ENCODE measurements around the gene CCT2.

CCT2 gene

DNA sequence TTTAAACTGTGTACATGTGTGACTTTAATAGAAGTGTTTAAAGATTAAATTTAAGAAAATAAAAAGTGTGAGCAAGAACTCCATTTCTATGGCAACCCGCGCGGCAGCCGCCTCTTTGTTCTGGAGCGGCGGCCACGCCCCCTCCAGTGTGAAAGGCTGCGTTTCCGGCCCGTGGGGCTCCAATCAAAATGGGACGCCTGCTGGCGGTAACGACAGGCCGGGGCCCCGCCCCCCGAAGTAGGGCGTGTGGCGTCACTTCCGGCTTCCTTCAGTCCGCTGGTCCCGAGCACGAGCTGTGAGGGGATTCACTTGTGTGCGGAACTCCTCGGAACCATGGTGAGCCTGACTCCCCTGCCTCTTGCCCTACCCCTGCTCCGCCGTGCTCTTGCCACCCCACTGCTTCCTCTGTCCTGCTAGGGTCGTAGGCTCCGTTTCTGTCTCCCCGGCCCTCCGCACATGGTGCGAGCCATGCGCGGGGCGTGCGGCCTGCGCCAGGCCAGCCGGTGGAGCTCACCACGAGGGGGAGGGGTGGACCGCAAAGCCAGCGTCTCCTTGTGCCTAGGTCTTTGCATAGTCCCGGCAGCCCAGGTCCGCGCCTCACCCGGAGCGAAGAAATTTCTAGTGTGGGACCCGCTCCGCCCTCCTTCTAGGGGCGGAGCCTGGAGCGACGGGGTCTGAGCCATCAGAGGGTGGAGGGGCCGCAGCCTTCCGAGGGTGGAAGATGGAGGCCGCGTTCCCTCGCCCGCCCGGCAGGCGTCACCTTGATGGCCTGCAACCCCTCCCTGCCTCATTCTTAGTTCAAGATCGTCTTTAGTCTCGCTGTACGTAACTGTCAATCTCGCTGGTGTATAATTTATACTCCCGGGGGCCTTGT lies at the start of gene CCT2:
CCT2 (plus strand) TSS at position 271 of the 874 bp plus-strand sequence; CDS start at position 334, 63 bp downstream.
- DNase-seq (ENCODE audit: extremely low read depth in 1 of 2, low read depth in 1 of 2) = peak; percentile 90 to 96

DNA sequence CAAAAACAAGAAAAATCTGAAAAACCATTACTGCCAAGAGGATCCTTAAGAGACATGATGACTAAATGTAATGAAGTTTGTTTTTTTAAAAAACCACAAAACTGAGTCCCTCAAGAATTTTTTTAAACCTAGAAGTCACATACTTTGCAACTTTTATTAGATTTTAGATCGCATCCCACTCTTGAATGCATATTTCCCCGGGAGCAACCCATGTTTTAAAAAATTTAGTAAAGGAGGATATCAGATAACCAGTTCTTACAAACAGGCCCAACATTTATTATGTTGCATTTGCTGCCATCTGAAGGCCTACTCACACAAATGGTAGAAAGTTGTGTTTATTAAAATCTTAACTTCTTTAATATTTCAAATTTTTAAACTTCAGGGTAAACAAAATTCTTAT lies 44.3 kb upstream of the CCT2 start:
- no peak for DNase-seq (ENCODE audit: extremely low read depth in 1 of 2, low read depth in 1 of 2)

- no peak for DNase-seq (ENCODE audit: extremely low read depth in 1 of 2, low read depth in 1 of 2)
Measured at GRCh38 chr12:69544087-69544486, 41.2 kb upstream of the CCT2 start.

DNA sequence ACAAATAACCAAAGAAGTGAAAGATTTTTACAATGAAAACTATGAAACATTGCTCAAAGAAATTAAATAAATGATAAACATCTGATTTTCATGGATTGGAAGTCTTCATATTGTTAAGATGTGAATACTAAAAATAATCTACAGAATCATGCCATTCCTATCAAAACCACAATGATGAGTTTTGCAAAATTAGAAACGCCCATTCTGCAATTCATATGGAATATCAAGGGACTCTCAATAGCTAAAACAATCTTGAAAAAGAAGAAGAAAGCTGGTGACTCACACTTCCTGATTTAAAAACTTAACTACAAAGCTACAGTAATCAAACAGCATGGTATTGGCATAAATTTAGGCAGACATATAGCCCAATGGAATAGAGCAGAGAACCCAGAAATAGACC lies 40.2 kb upstream of the CCT2 start:
- DNase-seq (ENCODE audit: extremely low read depth in 1 of 2, low read depth in 1 of 2) = no peak

DNA sequence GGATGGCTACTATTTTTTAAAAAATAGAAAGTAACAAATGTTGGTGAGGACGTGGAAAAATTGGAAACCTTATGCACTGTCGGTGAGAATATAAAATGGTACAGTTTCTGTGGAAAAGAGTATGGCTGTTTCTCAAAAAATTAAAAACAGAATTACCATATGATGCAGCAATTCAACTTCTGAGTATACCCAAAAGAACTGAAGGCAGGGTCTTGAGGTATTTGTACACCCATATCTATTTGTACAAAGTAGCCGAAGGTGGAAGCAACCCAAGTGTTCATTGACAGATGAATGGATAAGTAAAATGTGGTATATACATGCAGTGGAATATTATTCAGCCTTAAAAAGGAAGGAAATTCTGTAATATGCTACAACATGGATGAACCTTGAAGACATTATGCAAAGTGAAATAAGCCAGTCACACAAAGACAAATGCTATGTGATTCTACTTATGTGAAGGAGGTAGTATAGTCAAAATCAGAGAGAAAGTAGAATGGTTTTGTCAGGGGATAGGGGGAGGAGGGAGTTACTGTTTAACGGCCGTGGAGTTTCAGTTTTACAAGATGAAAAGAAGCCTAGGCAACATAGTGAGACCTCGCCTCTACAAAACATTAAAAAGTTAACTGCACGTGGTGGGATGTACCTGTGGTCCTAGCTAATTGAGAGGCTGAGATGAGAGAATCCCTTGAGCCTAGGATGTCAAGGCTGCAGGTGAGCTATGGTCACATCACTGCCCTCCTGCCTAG lies 38.4 kb upstream of the CCT2 start:
- DNase-seq (ENCODE audit: extremely low read depth in 1 of 2, low read depth in 1 of 2) = no peak

DNA sequence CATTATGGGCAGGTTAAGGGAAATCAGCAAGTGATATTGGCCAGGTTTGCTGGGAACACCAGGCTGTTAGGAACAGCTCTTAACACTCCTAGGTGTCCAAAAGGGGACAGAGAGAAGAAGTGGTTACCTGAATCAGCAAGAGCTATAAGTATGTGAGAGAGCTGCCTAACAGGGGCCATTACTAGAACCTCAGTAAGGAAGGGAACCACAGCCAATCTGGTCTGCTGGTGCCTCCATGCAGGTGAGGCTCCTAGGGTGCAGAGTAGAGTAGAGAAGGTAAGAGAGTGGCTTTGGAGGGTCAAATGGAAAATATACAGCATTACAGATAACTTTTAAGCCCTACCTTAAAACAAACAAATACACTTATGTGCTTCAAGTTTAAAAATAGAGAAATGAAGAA lies 36.6 kb upstream of the CCT2 start:
- DNase-seq (ENCODE audit: extremely low read depth in 1 of 2, low read depth in 1 of 2) = no peak

DNA sequence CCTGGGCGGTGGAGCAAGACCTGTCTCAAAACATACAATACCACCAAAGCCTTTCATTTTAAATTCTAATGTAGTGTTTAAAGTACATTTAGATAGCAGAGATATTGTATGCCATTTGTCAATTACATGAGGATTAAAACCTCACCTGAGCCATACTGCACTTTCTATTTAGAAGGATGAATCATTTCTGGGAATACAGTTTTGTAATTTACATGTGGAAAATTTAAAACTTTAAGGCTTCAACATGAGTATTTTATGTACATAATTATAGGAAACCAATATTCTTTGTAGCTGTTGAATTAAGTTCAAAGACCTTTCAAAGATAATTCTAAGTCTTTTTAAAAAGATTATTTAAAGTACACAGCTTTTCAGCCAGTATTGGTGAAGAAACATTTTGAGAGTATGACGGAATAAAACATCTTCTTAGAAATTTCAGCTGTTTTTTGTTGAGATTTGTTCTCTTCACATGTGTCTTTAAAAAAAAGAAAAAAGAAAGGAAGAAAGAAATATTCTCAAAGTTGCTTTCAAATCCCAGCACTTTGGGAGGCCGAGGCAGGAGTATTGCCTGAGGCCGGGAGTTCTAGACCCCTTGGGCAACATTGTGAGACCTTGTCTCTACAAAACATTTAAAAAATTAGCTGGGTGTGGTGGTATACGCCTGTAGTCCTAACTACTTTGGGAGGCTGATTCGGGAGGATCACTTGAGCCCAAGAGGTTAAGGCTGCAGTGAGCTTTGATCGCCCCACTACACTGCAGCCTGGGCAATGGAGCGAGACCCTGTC lies 34.5 kb upstream of the CCT2 start:
- DNase-seq (ENCODE audit: extremely low read depth in 1 of 2, low read depth in 1 of 2) = no peak

DNA sequence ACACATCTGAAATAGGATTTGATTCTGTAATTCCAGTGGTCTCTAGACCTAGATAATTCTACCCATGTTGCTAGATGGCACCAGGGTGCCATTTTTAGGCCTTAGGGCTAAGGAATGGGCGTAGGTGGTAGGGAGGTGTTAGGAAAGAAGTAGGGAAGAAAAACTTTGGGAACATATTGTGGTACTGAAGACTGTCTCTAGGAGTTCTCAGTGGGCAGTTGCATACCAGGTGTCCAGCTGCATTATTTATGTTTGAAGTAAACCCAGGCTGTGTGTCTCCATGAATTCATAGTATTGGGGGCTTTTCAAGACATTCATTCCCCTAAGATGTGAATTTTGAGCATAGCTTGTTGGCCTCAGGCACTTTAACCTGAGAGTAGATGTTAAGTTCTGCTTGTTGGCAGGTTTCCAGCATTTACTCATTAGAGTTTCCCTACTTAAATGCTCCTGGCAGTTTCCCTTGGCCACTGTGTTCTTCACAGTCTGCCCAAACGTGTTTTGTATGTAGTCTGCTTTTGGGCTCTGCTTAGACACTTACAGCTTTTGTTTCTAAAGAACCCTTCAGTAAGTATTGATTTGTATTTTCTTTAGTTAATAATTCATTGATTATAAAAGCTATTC lies 31.5 kb upstream of the CCT2 start:
- DNase-seq (ENCODE audit: extremely low read depth in 1 of 2, low read depth in 1 of 2) = no peak

DNA sequence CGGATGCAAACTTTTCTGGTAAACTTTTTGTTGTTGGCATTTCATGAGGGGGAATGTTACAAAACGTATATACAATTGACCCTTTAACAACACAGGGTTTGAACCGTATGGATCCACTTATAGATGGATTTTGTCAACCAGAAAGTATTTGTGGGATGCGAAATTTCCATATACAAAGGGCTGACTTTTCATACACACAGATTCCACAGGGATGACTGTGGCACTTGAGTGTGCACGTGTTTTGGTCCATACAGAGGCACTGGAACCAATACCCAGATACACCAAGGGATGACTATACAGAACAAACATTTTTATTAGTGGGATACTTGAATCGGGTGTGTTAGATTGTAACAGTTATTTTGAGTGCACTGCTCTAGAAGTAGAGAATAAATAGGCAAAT lies 29.8 kb upstream of the CCT2 start:
- DNase-seq (ENCODE audit: extremely low read depth in 1 of 2, low read depth in 1 of 2) = no peak

DNA sequence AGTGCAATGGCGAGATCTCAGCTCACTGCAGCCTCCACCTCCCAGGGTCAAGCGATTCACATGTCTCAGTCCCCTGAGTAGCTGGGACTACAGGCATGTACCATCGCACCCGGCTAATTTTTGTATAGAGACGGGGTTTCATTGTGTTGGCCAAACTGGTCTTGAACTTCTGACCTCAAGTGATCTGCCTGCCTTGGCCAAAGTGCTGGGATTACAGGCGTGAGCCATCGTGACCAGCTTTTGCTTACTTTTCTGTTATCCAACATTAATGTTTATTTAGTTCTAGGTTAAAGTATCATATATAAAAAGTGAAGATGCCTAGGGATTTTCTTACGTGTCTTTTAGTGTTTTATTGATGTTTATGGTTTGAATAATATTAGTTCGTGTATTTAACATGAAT lies 28.9 kb upstream of the CCT2 start:
- DNase-seq (ENCODE audit: extremely low read depth in 1 of 2, low read depth in 1 of 2) = no peak

- no peak for DNase-seq (ENCODE audit: extremely low read depth in 1 of 2, low read depth in 1 of 2)
Measured at GRCh38 chr12:69563166-69563762, 22.0 kb upstream of the CCT2 start.

- DNase-seq (ENCODE audit: extremely low read depth in 1 of 2, low read depth in 1 of 2) = no peak
Measured at GRCh38 chr12:69566603-69567002, 18.7 kb upstream of the CCT2 start.

DNA sequence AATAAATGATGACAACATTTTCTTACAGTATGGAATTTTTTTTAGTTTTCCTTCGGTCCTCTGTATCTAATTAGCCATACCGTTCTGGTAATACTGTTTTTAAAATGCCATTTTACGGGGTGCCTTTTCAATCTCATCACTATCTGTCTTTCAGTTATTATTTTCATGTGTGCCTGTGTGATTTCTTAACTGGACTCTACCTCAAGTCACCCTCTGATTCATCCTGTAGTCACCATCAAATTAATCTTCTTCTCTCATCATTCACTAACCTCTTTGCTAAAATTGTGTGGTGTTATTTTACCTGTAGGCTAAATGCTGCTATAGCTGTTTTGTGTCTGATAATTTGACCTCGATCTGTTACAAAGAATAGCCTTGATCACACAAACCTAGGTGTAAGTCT lies 16.0 kb upstream of the CCT2 start:
- DNase-seq (ENCODE audit: extremely low read depth in 1 of 2, low read depth in 1 of 2) = no peak

DNA sequence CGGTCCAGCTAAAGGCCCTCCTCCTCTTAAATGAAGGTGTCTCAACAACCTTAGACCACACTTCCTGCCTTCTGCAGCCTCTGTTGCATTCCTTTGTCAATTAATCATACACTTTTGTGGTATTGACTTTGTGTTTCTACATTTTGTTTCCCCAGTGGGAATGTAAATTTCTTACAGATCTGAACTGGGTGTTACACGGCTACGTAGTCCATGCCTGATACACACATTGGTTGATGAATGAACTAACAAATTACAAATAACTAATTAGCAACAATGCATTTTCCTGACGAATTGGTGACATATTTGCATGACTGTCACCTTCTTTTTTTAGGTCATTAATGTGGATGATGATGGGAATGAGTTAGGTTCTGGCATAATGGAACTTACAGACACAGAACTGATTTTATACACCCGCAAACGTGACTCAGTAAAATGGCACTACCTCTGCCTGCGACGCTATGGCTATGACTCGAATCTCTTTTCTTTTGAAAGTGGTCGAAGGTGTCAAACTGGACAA lies 15.2 kb upstream of the CCT2 start:
- DNase-seq (ENCODE audit: extremely low read depth in 1 of 2, low read depth in 1 of 2) = no peak

DNA sequence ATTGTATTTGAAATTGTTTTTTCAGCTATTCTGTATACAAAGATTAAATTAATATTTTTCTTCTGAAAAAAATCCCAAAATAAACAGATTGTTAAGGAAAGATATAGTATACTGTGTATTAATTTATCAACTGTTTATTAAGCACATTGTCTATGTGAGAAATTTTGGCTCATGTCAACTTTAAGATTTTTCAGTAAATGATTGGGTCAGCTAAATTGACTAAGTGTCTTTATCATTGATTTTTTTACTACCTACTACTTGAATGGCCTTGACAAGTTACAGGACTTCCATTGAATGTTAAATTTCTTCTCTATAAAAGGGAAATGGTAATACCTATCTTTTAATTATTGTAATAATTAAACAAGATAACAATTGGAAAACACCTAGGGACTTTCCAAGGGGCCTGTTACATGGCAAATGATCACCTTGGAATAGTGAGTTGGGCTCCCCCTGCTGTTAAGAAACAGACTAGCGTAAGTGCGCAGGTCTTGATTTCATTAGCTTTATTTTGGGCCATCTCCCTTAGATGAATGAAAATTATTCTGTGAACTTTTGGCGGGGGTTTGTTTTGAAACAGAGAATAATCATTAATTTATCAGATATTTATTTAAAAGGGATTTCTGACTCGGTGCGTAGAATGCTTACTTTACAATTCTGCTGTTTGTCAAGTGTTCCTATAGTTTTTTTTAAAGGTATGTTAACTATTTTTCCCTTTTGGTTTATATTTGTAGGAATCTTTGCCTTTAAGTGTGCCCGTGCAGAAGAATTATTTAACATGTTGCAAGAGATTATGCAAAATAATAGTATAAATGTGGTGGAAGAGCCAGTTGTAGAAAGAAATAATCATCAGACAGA lies 14.5 kb upstream of the CCT2 start:
- DNase-seq (ENCODE audit: extremely low read depth in 1 of 2, low read depth in 1 of 2) = peak; percentile 14 to 19

GRCh38 chr12:69575346-69575745 lies 9.9 kb upstream of the CCT2 start:
- DNase-seq (ENCODE audit: extremely low read depth in 1 of 2, low read depth in 1 of 2) = no peak

- no peak for DNase-seq (ENCODE audit: extremely low read depth in 1 of 2, low read depth in 1 of 2)
Measured at GRCh38 chr12:69578283-69578682, 7.0 kb upstream of the CCT2 start.

DNA sequence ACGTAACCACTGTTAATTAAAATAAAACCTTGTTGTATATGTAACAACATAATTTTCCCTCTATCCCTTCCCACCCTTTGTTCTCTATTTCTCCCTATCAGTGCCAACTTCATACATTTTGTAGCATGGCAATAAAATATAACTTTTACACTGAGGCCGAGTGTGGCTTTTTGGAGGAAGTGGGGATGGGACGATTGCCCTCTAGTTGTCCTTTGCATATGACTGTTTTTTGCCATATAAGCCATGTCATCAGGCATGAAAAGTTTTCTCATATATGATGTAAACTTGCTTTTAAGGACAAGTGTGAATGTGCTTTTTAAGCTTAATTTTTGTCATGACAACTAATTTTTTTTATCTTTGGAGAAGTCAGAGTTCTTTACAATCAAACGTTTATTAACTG lies 6.2 kb upstream of the CCT2 start:
- no peak for DNase-seq (ENCODE audit: extremely low read depth in 1 of 2, low read depth in 1 of 2)

DNA sequence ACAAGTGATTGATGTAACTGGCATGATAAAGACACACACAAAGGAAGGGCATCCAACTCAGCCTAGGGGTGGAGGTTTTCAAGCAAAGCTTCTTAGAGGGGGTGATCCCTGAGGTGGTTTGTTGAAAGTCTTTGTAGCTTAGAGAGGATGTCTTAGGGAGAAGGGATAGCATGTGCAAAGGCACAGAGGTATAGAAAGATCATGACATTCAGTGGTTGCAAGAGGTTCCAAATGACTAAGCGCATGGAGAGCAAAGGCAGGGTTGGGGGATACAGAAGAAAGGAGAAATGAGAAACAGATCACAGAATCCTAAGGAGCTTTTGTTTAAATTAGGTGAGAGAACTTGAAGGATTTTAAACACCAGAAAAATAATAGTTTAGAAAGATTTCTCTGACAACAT lies 5.2 kb upstream of the CCT2 start:
- DNase-seq (ENCODE audit: extremely low read depth in 1 of 2, low read depth in 1 of 2) = no peak

Data from activated CD8-positive, alpha-beta memory T cell treated with anti-CD3 and anti-CD28 coated beads for 1 hour (primary cell).